H9 (cell line): ENCODE data around the gene TPPP3. TPM values are rescaled to one million over a fixed set of nuclear protein-coding genes. Genes with fewer than 3 reads are reported as not detected.

Experiments
- DNase-seq: peaks from one replicate; pipeline ENCODE4 v3.0.0-alpha.2; 2017
- H2AFZ ChIP-seq: one replicate; pipeline ENCODE4 v1.6.1; 2013; ENCODE audit warnings: mild to moderate bottlenecking, low read length, control low read depth, moderate library complexity
- H2AK5ac ChIP-seq: 2 replicates; pipeline ENCODE4 v1.6.1; 2013; ENCODE audit warnings: low read length, control low read depth, mixed read lengths; ENCODE audit not compliant: insufficient read length
- H2BK120ac ChIP-seq: one replicate; pipeline ENCODE4 v1.6.1; 2013; ENCODE audit warnings: low read depth, mild to moderate bottlenecking, low read length, control low read depth, inconsistent platforms; ENCODE audit not compliant: poor library complexity, severe bottlenecking
- H2BK12ac ChIP-seq: 2 replicates; pipeline ENCODE4 v1.6.1; 2013; ENCODE audit warnings: low read length, control low read depth, mixed read lengths, low read depth; ENCODE audit not compliant: insufficient read length
- H2BK15ac ChIP-seq: 2 replicates; pipeline ENCODE4 v1.6.1; 2013; ENCODE audit warnings: low read depth, low read length, control low read depth
- H2BK20ac ChIP-seq: one replicate; pipeline ENCODE4 v1.6.1; 2013; ENCODE audit warnings: low read depth, mild to moderate bottlenecking, low read length, control low read depth, inconsistent platforms; ENCODE audit not compliant: poor library complexity, severe bottlenecking
- H2BK5ac ChIP-seq: 2 replicates; pipeline ENCODE4 v1.6.1; 2013; ENCODE audit warnings: low read length, control low read depth, mixed read lengths; ENCODE audit not compliant: insufficient read length
- H3K14ac ChIP-seq: 2 replicates; pipeline ENCODE4 v1.6.1; 2013; ENCODE audit warnings: low read length, control low read depth; ENCODE audit not compliant: insufficient read depth
- H3K18ac ChIP-seq: 2 replicates; pipeline ENCODE4 v1.6.1; 2013; ENCODE audit warnings: low read depth, mild to moderate bottlenecking, mixed read lengths, low read length, control low read depth; ENCODE audit not compliant: insufficient read length
- H3K23ac ChIP-seq: 2 replicates; pipeline ENCODE4 v1.6.1; 2013; ENCODE audit warnings: low read length, control low read depth, mixed read lengths, low read depth; ENCODE audit not compliant: insufficient read length
- H3K23me2 ChIP-seq: 2 replicates; pipeline ENCODE4 v1.6.1; 2013; ENCODE audit warnings: low read depth, mild to moderate bottlenecking, mixed read lengths, low read length, control low read depth; ENCODE audit not compliant: insufficient read length, poor library complexity, severe bottlenecking
- H3K27ac ChIP-seq: 2 replicates; pipeline ENCODE4 v1.5.1; 2013; ENCODE audit warnings: low read length, control low read depth, mixed read lengths, low read depth; ENCODE audit not compliant: insufficient read length
- H3K27me3 ChIP-seq: 2 replicates; pipeline ENCODE4 v1.6.1; 2013; ENCODE audit warnings: low read length, control low read depth, inconsistent platforms; ENCODE audit not compliant: insufficient read depth
- H3K4ac ChIP-seq: 2 replicates; pipeline ENCODE4 v1.6.1; 2013; ENCODE audit warnings: low read depth, mild to moderate bottlenecking, control low read depth, inconsistent platforms, low read length, moderate library complexity
- H3K4me1 ChIP-seq: 2 replicates; pipeline ENCODE4 v1.6.1; 2013; ENCODE audit warnings: low read length, control low read depth, inconsistent platforms; ENCODE audit not compliant: insufficient read depth
- H3K4me2 ChIP-seq: 2 replicates; pipeline ENCODE4 v1.6.1; 2013; ENCODE audit warnings: low read length, control low read depth, mixed read lengths; ENCODE audit not compliant: insufficient read length, insufficient read depth
- H3K56ac ChIP-seq: 2 replicates; pipeline ENCODE4 v1.6.1; 2013; ENCODE audit warnings: low read depth, mild to moderate bottlenecking, mixed read lengths, low read length, control low read depth; ENCODE audit not compliant: insufficient read length
- H3K79me1 ChIP-seq: 2 replicates; pipeline ENCODE4 v1.6.1; 2013; ENCODE audit warnings: low read depth, mild to moderate bottlenecking, moderate library complexity, low read length, control low read depth, inconsistent platforms; ENCODE audit not compliant: insufficient read depth, poor library complexity, severe bottlenecking
- H3K79me2 ChIP-seq: 2 replicates; pipeline ENCODE4 v1.6.1; 2013; ENCODE audit warnings: low read length, control low read depth, inconsistent platforms; ENCODE audit not compliant: insufficient read depth
- H3K9ac ChIP-seq: 2 replicates; pipeline ENCODE4 v1.6.1; 2013; ENCODE audit warnings: low read length, control low read depth, mixed read lengths; ENCODE audit not compliant: insufficient read length; ENCODE audit errors: extremely low read depth
- H3K9me3 ChIP-seq: one replicate; pipeline ENCODE4 v1.6.1; 2013; ENCODE audit warnings: low read depth, low read length, inconsistent platforms; ENCODE audit not compliant: control insufficient read depth
- H3T11ph ChIP-seq: one replicate; pipeline ENCODE4 v1.6.1; 2013; ENCODE audit warnings: mild to moderate bottlenecking, low read length, control low read depth, inconsistent platforms
- H4K20me1 ChIP-seq: one replicate; pipeline ENCODE4 v1.6.1; 2013; ENCODE audit not compliant: control insufficient read depth, insufficient read length, insufficient read depth
- H4K5ac ChIP-seq: 2 replicates; pipeline ENCODE4 v1.6.1; 2013; ENCODE audit warnings: low read depth, mild to moderate bottlenecking, mixed read lengths, low read length, control low read depth; ENCODE audit not compliant: insufficient read length
- H4K8ac ChIP-seq: replicated peaks from 2 replicates; pipeline ENCODE4 v1.6.1; 2013; ENCODE audit warnings: low read length, control low read depth, mixed read lengths, low read depth; ENCODE audit not compliant: insufficient read length
- H4K91ac ChIP-seq: 2 replicates; pipeline ENCODE4 v1.6.1; 2013; ENCODE audit warnings: low read depth, mild to moderate bottlenecking, moderate library complexity, mixed read lengths, low read length, control low read depth; ENCODE audit not compliant: insufficient read length
- H3K27ac Mint-ChIP-seq, 3 experiments: 2 replicates in 2 of 3; 3 replicates in 1 of 3; pipeline ENCODE4 v1.8.0; 2020 to 2021; ENCODE audit warnings: mixed read lengths in 3 of 3, mild to moderate bottlenecking in 1 of 3, moderate library complexity in 1 of 3
- H3K27me3 Mint-ChIP-seq: 2 replicates; pipeline ENCODE4 v1.8.0; 2021; ENCODE audit warnings: low read depth, mild to moderate bottlenecking, moderate library complexity, mixed read lengths
- H3K36me3 Mint-ChIP-seq, 3 experiments: 2 replicates in 2 of 3; 3 replicates in 1 of 3; pipeline ENCODE4 v1.8.0; 2020 to 2021; ENCODE audit warnings: low read depth in 3 of 3, mixed read lengths in 3 of 3; ENCODE audit not compliant: insufficient read depth in 1 of 3
- H3K4me1 Mint-ChIP-seq, 2 experiments: 2 replicates each; pipeline ENCODE4 v1.8.0; 2020; ENCODE audit warnings: mixed read lengths in 2 of 2
- H3K4me3 Mint-ChIP-seq, 2 experiments: 2 replicates in 1 of 2; 3 replicates in 1 of 2; pipeline ENCODE4 v1.8.0; 2020 to 2021; ENCODE audit warnings: mild to moderate bottlenecking in 2 of 2, mixed read lengths in 2 of 2, moderate library complexity in 1 of 2
- H3K9me3 Mint-ChIP-seq, 2 experiments: 2 replicates in 1 of 2; 3 replicates in 1 of 2; pipeline ENCODE4 v1.8.0; 2020; ENCODE audit warnings: mild to moderate bottlenecking in 2 of 2, mixed read lengths in 2 of 2, moderate library complexity in 1 of 2
- WGBS: extraction: QIAGEN DNeasy Blood & Tissue Kit; methylation state at CpG from one replicate; pipeline ENCODE4 v1.1.7; 2013; ENCODE audit warnings: missing lambda C conversion rate, low lambda C conversion rate, mixed read lengths; ENCODE audit not compliant: insufficient read length; ENCODE audit errors: extremely low coverage; 5-methylcytosine and 5-hydroxymethylcytosine counted together
- long read RNA-seq: library from polyadenylated mRNA; unstranded; transcript quantifications from one replicate; pipeline ENCODE4 v2.0.0, GENCODE V29; 2020
- total RNA-seq: library from RNA; stranded (reverse); gene quantifications from 2 replicates; pipeline ENCODE4 v1.2.1, GENCODE V29; 2021
- TF ChIP-seq, protein P1 (sequence below): fragments of 200-600 bp; sonication (generic); conservative IDR thresholded peaks from 3 replicates; pipeline ENCODE4 v1.8.0; 2021; ENCODE audit warnings: antibody characterized with exemption, mild to moderate bottlenecking

TPPP3 gene
- total RNA-seq: 0.48 and 0.79 TPM in 2 replicates
- long read RNA-seq, partial matches to known transcripts: 0 of 1 reads
- long read RNA-seq, other reads (novel, unspliced or antisense): 0 of 1 reads

- Mint-ChIP-seq H3K36me3 (no peaks in the 10 kb centered on the region), H3K4me1 (peaks cover 14 to 34% of the 10 kb centered on the region in 2 experiments), H3K9me3 (no peaks in the 10 kb centered on the region), H3K4me3 (peak within 1 kb of the TSS; percentile 39 to 73), H3K27me3 (peaks cover 78% of the 10 kb centered on the region), H3K27ac (no peak within 1 kb of the TSS; a peak in 1 of 7 replicates)
- no peak within 1 kb of the TSS for H3K4ac ChIP-seq
- no peak within 1 kb of the TSS for H4K5ac ChIP-seq
- no peak within 1 kb of the TSS for H2AK5ac ChIP-seq
- no peak within 1 kb of the TSS for H3K23ac ChIP-seq
- H3K27me3 ChIP-seq: peaks cover 25% of the 10 kb centered on the region; the same call in 1 of the 2 replicates
- no peaks in the 10 kb centered on the region for H4K20me1 ChIP-seq
- H2AFZ ChIP-seq: no peak within 1 kb of the TSS
- H3K4me2 ChIP-seq: peak within 1 kb of the TSS; percentile 12
- peak within 1 kb of the TSS; percentile 63 for H3K18ac ChIP-seq
- H3T11ph ChIP-seq: no peak within 1 kb of the TSS
- H2BK5ac ChIP-seq: no peak within 1 kb of the TSS
- no peaks in the 10 kb centered on the region for H3K79me1 ChIP-seq
- no peaks in the 10 kb centered on the region for H3K4me1 ChIP-seq
- H3K27ac ChIP-seq: no peak within 1 kb of the TSS
- no CpG with 5 or more reads among the region's 56 CpGs for WGBS
- H2BK20ac ChIP-seq: no peak within 1 kb of the TSS
- H2BK120ac ChIP-seq: no peak within 1 kb of the TSS
- H3K79me2 ChIP-seq: no peaks in the 10 kb centered on the region
- no peak within 1 kb of the TSS for H3K56ac ChIP-seq
- H3K23me2 ChIP-seq: peaks cover 3% of the 10 kb centered on the region
- H4K91ac ChIP-seq: no peak within 1 kb of the TSS
- H3K9ac ChIP-seq: no peak within 1 kb of the TSS
- TF ChIP-seq, protein P1, sequence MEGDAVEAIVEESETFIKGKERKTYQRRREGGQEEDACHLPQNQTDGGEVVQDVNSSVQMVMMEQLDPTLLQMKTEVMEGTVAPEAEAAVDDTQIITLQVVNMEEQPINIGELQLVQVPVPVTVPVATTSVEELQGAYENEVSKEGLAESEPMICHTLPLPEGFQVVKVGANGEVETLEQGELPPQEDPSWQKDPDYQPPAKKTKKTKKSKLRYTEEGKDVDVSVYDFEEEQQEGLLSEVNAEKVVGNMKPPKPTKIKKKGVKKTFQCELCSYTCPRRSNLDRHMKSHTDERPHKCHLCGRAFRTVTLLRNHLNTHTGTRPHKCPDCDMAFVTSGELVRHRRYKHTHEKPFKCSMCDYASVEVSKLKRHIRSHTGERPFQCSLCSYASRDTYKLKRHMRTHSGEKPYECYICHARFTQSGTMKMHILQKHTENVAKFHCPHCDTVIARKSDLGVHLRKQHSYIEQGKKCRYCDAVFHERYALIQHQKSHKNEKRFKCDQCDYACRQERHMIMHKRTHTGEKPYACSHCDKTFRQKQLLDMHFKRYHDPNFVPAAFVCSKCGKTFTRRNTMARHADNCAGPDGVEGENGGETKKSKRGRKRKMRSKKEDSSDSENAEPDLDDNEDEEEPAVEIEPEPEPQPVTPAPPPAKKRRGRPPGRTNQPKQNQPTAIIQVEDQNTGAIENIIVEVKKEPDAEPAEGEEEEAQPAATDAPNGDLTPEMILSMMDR: peak; percentile 76
- H2BK12ac ChIP-seq: no peak within 1 kb of the TSS
- H3K14ac ChIP-seq: peak within 1 kb of the TSS; percentile 34
- peak; percentile 86 for DNase-seq
- no peaks in the 10 kb centered on the region for H3K9me3 ChIP-seq
- H4K8ac ChIP-seq: no peak within 1 kb of the TSS
- H2BK15ac ChIP-seq: no peak within 1 kb of the TSS
These were observed at the start of gene TPPP3 for GRCh38 chr16:67393111-67393787. Gene TPPP3 (minus strand): TSS chr16:67393498. CDS start chr16:67391111, 2,387 bp downstream.
